OCI-LY3 (cell line): ENCODE results near the gene PTPRCAP.

ENCODE experiments used
- H2AFZ ChIP-seq: fragments of 200-600, 300-600 bp; shearing (Covaris generic); 2 replicates; pipeline ENCODE4 v1.6.0; 2014; ENCODE audit warnings: antibody characterized with exemption, low read depth, low read length
- H3K27ac ChIP-seq: fragments of 200-600, 300-600 bp; sonication (generic); 2 replicates; pipeline ENCODE4 v1.5.1; 2014; ENCODE audit warnings: mild to moderate bottlenecking, low read length, moderate library complexity, mixed read lengths
- H3K27me3 ChIP-seq: fragments of 200-600, 300-600 bp; sonication (generic); 2 replicates; pipeline ENCODE4 v1.6.1; 2014; ENCODE audit warnings: low read depth, low read length, mixed read lengths
- H3K36me3 ChIP-seq: fragments of 200-600, 300-600 bp; sonication (generic); replicated peaks from 2 replicates; pipeline ENCODE3; 2014; ENCODE audit warnings: low read depth, low read length, mixed read lengths
- H3K4me1 ChIP-seq: fragments of 300-600, 200-600 bp; sonication (generic); 2 replicates; pipeline ENCODE4 v1.6.1; 2014; ENCODE audit warnings: low read length, mixed read lengths
- H3K4me2 ChIP-seq: fragments of 200-600, 300-600 bp; sonication (generic); 2 replicates; pipeline ENCODE4 v1.6.1; 2014; ENCODE audit warnings: low read length, mixed read lengths
- H3K4me3 ChIP-seq: fragments of 300-600, 200-600 bp; sonication (generic); 2 replicates; pipeline ENCODE4 v1.5.1; 2014; ENCODE audit warnings: antibody characterized with exemption, mild to moderate bottlenecking, low read length, moderate library complexity
- H3K79me2 ChIP-seq: fragments of 300-600, 200-600 bp; shearing (Covaris generic); 2 replicates; pipeline ENCODE4 v1.6.1; 2014; ENCODE audit warnings: mild to moderate bottlenecking, low read length, mixed read lengths
- H3K9ac ChIP-seq: fragments of 300-600, 200-600 bp; shearing (Covaris generic); 2 replicates; pipeline ENCODE4 v1.6.0; 2014; ENCODE audit warnings: mild to moderate bottlenecking, low read length, moderate library complexity
- H3K9me3 ChIP-seq: fragments of 200-600, 300-600 bp; shearing (Covaris generic); 2 replicates; pipeline ENCODE4 v1.6.1; 2014; ENCODE audit warnings: low read length, mixed read lengths; ENCODE audit not compliant: insufficient read depth
- H4K20me1 ChIP-seq: fragments of 200-600, 300-600 bp; sonication (generic); 2 replicates; pipeline ENCODE4 v1.6.1; 2016; ENCODE audit warnings: low read length, mixed read lengths; ENCODE audit not compliant: insufficient read depth
- CTCF ChIP-seq: fragments of 200-600, 300-600 bp; sonication (generic); IDR thresholded peaks from 2 replicates; pipeline ENCODE4 v1.5.1; 2014; ENCODE audit warnings: antibody characterized with exemption, low read length, low read depth
- EZH2phosphoT487 ChIP-seq: fragments of 200-600 bp; shearing (Covaris generic); IDR thresholded peaks from 2 replicates; pipeline ENCODE4 v1.6.1; 2018; ENCODE audit warnings: antibody characterized with exemption, mixed run types, low read depth

The PTPRCAP gene

GRCh38 chr11:67472882-67473281, 35.4 kb upstream of the PTPRCAP start:
- no peak overlapping the region for H3K9ac ChIP-seq
- H3K79me2 ChIP-seq = peaks cover 7% of the 10 kb centered on the region; the same call in 1 of the 2 replicates
- H3K4me2 ChIP-seq = no peak overlapping the region
- no peaks in the 10 kb centered on the region for H4K20me1 ChIP-seq
- H3K9me3 ChIP-seq = no peaks in the 10 kb centered on the region
- H3K36me3 ChIP-seq = no peaks in the 10 kb centered on the region
- no peak overlapping the region for H3K27ac ChIP-seq
- no peak overlapping the region for H2AFZ ChIP-seq
- TF ChIP-seq CTCF = no peak
- no peak for TF ChIP-seq EZH2phosphoT487
- peaks cover 31% of the 10 kb centered on the region for H3K4me1 ChIP-seq
- no peaks in the 10 kb centered on the region for H3K27me3 ChIP-seq
- no peak overlapping the region for H3K4me3 ChIP-seq

DNA sequence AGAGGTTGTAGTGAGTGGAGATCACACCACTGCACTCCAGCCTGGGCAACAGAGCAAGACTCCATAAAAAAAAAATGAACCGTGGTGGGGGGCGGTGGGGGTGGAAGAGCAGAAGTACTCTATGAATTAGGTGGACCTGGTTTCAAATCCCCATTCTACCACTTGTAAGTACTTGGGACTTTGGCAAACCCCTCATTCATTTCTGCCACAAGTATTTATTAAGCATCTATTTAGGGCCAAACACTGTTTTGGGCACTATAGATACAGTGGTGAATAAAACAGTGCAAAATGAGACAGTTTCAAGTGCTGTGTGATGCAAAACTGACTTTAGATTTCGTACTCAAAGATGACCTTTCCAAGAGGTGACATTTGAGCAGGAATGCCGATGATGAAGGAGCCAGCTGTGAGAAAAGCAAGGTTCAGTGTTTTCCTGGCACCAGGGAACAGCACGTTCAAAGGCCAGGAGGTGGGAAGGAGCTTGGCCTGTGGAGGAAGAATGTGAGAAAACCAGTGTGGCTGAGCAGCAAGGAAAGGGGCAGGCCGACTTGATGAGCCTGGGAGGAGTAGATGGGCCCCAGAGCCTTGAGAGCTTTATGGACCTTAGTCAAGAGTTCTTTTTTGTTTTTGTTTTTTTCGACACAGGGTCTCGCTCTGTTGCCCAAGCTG, 33.0 kb upstream of the PTPRCAP start:
- Histone ChIP-seq H3K4me2 (peak overlapping the region; percentile 92), H2AFZ (peak overlapping the region; percentile 20; the same call in 1 of the 2 replicates), H3K4me3 (peak overlapping the region; percentile 93; the same call in 1 of the 2 replicates), H3K36me3 (no peaks in the 10 kb centered on the region), H3K79me2 (peaks cover 8% of the 10 kb centered on the region), H3K4me1 (peaks cover 42% of the 10 kb centered on the region), H3K9me3 (no peaks in the 10 kb centered on the region), H4K20me1 (no peaks in the 10 kb centered on the region), H3K27ac (0 out of 2 replicates have a peak overlapping the region, but pooled peaks have one; percentile 12), H3K27me3 (no peaks in the 10 kb centered on the region), H3K9ac (peak overlapping the region; percentile 28; the same call in 1 of the 2 replicates)
- TF ChIP-seq EZH2phosphoT487 (no peak), CTCF (no peak)

GRCh38 chr11:67469508-67469811, 32.0 kb upstream of the PTPRCAP start:
- peak overlapping the region; percentile 48 for H3K27ac ChIP-seq
- peaks cover 46% of the 10 kb centered on the region for H3K4me1 ChIP-seq
- peaks cover 15% of the 10 kb centered on the region for H3K79me2 ChIP-seq
- H3K9me3 ChIP-seq = no peaks in the 10 kb centered on the region
- peak overlapping the region; percentile 92 for H3K4me2 ChIP-seq
- no peaks in the 10 kb centered on the region for H4K20me1 ChIP-seq
- H3K9ac ChIP-seq = peak overlapping the region; percentile 85
- TF ChIP-seq EZH2phosphoT487 = no peak
- TF ChIP-seq CTCF = no peak; the same call in 1 of the 2 replicates
- peak overlapping the region; percentile 93 for H3K4me3 ChIP-seq
- no peaks in the 10 kb centered on the region for H3K27me3 ChIP-seq
- H2AFZ ChIP-seq = peak overlapping the region; percentile 85
- H3K36me3 ChIP-seq = no peaks in the 10 kb centered on the region

DNA sequence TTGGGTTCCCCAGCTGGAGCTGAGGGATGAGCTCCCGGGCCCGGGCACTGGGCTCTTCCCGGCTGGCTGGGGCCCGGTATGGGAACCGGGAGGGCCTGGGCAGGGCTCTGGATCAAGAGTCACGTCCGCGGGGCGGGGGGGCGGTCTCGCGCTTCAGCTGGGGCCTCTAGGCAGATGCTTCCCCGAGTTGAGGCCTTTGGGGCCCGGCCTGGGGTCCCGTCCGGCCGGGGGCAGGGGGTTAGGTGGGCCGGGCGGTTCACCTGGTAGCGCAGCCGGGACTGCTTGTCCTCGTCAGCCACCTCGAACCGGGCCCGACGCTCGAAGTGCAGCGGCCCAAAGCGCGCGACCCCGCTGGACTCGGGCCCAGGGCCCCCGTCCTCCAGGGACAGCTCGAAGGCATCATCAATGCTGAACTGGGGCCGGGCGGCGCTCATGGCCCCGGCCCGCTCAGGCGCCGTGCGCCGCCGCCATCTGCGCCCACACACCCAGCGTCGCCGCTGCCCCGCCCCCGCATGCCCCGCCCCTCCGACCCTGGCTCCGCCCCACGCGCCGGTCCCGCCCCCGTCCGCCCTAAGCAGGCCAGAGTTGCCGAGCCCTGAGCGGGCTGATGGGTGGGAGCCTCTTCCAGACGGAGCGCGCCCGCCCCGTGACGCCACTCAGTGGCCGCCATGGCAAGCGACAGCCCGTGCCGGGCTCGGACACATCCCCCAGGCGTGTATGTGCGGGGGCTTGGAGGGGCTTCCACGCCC, 31.5 kb upstream of the PTPRCAP start, which contains the start of gene TMEM134:
TMEM134 (minus strand) TSS at position 493 of the 749 bp plus-strand sequence; CDS start at position 434, 59 bp downstream.
- Histone ChIP-seq H2AFZ (peak within 1 kb of the TSS; percentile 85), H3K27me3 (no peaks in the 10 kb centered on the region), H3K4me3 (peak within 1 kb of the TSS; percentile 93), H3K4me1 (peaks cover 51% of the 10 kb centered on the region), H3K79me2 (peaks cover 15% of the 10 kb centered on the region), H3K27ac (peak within 1 kb of the TSS; percentile 53), H3K36me3 (no peaks in the 10 kb centered on the region), H3K4me2 (peak within 1 kb of the TSS; percentile 92), H3K9ac (peak within 1 kb of the TSS; percentile 87), H4K20me1 (no peaks in the 10 kb centered on the region), H3K9me3 (no peaks in the 10 kb centered on the region)
- TF ChIP-seq CTCF (peak; percentile 65), EZH2phosphoT487 (no peak)
